Omental fat pad (tissue), 4 donors: ENCODE data around the gene EMD. TPM values are rescaled to one million over a fixed set of nuclear protein-coding genes. Genes with fewer than 3 reads are reported as not detected.

Source experiments
- ATAC-seq: fragments of 150-250 bp; one replicate; pipeline ENCODE4 v1.9.1; 2016; ENCODE audit warnings: mild to moderate bottlenecking, moderate library complexity; ENCODE audit not compliant: low FRiP score
- DNase-seq: peaks from one replicate; pipeline ENCODE4 v3.0.0-alpha.2; 2019; ENCODE audit warnings: low spot score
- total RNA-seq, 4 donors: library from RNA; depleted of rRNA; stranded (reverse); fragments of >200 nt; gene quantifications; one replicate each; pipeline ENCODE4 v1.1.0, GENCODE V29; 2016
- TF ChIP-seq, protein P1 (sequence below), 3 donors: fragments of 450-650 bp; IDR thresholded peaks; one replicate each; pipeline ENCODE4 v1.5.1; 2016 to 2017; ENCODE audit warnings: antibody characterized with exemption in 3 of 3, mild to moderate bottlenecking in 3 of 3, moderate library complexity in 2 of 3

Gene EMD
- total RNA-seq, 4 donors from 2014 or later, result 25.7 to 61.8 (median 53.2) TPM

DNA sequence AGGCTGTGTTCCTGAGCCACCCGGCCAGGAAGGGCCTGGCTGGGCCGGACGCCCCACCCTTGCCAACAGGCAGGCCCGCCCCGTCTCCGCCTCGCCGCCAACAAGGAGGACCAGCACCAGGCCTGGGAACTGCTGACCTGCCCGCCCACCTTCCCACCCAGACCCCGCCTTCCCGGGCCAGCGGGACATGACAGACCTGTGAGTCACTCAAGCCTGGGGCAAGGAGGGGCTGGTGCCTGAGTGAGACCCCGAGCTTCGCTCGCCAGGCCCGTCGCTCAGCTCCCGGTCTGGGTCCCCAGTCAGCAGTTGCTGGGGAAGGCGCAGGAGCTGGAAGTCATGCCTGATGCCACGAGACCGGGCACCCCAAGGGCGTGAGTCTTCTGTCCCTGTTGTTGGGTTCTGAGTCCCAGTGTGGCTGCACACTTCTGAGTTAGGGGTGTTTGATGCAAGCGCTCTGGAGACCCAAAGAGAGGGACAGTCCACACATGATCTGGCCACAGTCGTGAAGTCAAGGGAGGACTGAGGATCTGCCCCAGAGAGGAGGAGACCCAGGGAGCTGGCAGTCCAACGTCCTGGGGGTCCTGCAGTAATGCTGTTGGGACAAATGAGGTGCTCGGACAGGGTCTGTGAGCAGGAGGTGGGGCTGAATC is 30.3 kb downstream of the EMD start, which contains the start of gene DNASE1L1:
Gene DNASE1L1 (minus strand): TSS at position 33 of the 650 bp plus-strand sequence. CDS start 3,686 bp downstream, outside the sequence.
- TF ChIP-seq, protein P1, sequence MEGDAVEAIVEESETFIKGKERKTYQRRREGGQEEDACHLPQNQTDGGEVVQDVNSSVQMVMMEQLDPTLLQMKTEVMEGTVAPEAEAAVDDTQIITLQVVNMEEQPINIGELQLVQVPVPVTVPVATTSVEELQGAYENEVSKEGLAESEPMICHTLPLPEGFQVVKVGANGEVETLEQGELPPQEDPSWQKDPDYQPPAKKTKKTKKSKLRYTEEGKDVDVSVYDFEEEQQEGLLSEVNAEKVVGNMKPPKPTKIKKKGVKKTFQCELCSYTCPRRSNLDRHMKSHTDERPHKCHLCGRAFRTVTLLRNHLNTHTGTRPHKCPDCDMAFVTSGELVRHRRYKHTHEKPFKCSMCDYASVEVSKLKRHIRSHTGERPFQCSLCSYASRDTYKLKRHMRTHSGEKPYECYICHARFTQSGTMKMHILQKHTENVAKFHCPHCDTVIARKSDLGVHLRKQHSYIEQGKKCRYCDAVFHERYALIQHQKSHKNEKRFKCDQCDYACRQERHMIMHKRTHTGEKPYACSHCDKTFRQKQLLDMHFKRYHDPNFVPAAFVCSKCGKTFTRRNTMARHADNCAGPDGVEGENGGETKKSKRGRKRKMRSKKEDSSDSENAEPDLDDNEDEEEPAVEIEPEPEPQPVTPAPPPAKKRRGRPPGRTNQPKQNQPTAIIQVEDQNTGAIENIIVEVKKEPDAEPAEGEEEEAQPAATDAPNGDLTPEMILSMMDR (IDR thresholded peaks at IDR 0.05), result no peak
- ATAC-seq (peak; percentile 88), DNase-seq (peak; percentile 68)

DNA sequence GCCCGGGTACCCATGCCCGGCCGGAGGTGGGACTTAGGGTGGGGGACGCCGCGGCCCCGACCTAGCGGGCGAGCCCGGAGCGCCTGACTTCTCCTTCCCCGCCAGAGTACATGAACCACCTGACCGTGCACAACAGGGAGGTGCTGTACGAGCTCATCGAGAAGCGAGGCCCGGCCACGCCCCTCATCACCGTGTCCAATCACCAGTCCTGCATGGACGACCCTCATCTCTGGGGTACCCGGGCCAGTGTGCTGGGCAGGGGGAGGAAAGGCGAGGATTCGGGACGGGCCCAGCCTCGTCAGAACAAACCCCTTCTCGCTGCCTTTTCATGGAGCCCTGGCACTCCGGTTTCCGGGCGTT is 32.9 kb downstream of the EMD start:
- TF ChIP-seq, protein P1 (IDR thresholded peaks at IDR 0.05), result no peak
- DNase-seq, result no peak

DNA sequence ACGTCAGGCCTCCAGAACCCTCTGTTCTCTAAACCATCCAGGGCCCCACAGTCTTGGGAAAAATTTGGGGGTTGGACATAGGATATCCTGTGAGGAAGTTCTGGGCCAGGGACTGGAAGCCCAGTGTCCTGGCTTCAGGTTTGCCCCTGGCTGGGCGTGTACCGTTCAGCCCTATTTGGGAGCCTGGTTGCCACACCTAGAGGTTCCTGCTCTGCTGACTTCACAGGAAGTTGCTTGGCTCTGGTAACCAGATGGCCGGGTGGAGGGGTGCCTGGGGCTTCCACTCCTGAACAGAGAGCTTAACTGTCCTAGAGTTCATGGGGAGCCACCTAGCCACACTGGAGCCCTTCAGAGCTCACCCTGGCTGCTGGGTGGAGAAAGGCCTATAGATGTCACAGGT is 33.4 kb downstream of the EMD start:
- no peak for ATAC-seq
- TF ChIP-seq, protein P1 (IDR thresholded peaks at IDR 0.05), result no peak

More for the DNA sequence above, 32.9 kb downstream of the EMD start:
- ATAC-seq, result no peak

DNA sequence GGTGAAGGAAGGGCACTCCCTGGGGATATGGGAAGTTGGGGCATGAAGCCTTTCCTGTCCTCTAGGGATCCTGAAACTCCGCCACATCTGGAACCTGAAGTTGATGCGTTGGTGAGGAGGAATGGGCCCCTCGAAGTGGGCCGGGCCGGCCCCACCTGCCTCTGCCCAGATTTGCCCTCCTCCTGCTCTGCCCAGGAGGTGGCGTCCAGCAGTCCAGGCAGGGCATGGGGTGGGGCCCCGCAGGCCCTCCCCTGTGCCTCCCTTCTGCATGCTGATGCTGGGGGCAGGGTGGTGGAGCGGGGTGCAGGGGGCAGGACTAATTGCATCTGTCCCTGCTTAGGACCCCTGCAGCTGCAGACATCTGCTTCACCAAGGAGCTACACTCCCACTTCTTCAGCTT is 34.0 kb downstream of the EMD start:
- DNase-seq (no peak), ATAC-seq (no peak)
- TF ChIP-seq, protein P1 (IDR thresholded peaks at IDR 0.05), result no peak

More for the DNA sequence above, 33.4 kb downstream of the EMD start:
- DNase-seq, result no peak

DNA sequence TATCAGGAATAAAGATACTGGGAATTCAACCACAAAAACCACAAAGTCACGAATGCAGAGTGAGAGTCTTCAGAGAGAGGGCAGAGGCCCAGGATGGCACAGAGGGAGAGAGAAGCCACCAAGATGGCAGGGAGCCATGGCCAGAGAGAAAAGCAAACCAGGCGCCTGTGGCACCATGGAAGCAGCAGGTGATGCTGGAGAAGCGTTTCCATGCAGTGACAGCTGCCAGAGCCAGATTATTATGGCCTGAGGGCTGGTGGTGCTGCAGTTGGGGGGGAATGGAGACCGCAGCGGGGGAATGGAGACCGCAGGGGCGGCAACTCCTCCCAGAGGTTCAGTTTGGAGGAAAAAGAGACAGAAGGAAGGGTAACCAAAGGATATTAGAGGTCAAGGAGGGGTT is 38.1 kb downstream of the EMD start:
- TF ChIP-seq, protein P1 (IDR thresholded peaks at IDR 0.05), result no peak
- no peak for ATAC-seq
- DNase-seq, result no peak

DNA sequence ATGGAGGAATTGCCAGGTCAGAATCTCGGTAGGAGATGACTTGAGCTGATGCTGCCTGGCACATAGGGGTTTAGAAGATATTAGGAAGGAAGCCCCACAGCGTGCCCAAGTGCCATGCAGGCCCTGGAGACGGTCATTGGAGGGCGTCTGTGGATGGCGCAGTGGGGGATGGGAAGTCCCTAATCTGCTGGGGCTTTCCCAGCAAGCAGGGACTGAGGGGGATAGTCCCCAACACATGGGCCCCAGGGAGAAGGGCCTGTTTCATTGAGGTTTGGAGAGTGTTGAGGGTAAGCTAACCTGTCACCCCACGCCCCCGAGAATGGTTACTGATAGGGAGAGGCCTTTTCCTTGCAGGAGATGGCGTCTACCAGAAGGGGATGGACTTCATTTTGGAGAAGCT is 40.1 kb downstream of the EMD start:
- DNase-seq, result no peak
- no peak for ATAC-seq
- TF ChIP-seq, protein P1 (IDR thresholded peaks at IDR 0.05), result no peak

DNA sequence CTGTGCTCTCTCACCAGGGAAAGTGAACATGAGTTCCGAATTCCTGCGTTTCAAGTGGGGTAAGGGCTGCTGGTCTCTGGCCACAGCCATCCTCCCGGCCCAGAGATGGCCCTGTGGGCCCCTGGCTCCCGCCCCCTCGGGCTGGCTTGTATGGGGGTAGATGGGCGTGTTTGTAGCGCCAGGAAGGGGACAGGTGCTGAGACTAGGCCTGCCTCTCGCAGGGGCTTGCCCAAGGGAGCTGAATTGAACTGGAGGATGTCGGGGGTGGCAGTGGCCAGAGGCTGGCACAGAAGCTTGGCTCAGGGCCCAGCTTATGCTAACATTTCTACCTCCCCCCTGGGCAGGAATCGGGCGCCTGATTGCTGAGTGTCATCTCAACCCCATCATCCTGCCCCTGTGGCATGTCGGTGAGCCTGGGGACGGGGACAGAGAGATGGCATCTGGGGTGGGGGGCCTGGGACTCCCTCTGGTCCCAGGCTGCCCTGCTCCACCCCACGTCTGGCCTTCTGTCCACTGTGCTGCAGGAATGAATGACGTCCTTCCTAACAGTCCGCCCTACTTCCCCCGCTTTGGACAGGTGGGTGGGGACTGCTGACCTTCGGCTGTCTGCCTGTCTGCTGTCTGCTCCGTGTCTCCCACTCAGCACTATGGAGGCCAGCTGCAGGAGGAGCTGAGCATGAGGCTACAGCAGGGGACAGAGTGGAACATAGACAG is 40.8 kb downstream of the EMD start:
- ATAC-seq (no peak), DNase-seq (no peak)
- TF ChIP-seq, protein P1 (IDR thresholded peaks at IDR 0.05), result no peak
